Measurements from ENCODE around the gene SLC10A3. TPM values are rescaled to one million over a fixed set of nuclear protein-coding genes. Genes with fewer than 3 reads are reported as not detected.

SLC10A3 gene
- total RNA-seq, 2 donors from 2014 or later = 5.4 to 9.1 TPM

- WGBS, 2 experiments (ENCODE audit: insufficient coverage in 1 of 2, insufficient read length in 1 of 2) = 99 to 100% methylated on average over 1 to 8 of the region's 8 CpGs
- no peak overlapping the region for H3K4me3 Mint-ChIP-seq
- peaks cover 66% of the 10 kb centered on the region for H3K9me3 Mint-ChIP-seq
These were observed 13.6 kb downstream of the SLC10A3 start for GRCh38 chrX:154476821-154477220.

GRCh38 chrX:154473683-154474082, 16.7 kb downstream of the SLC10A3 start:
- peaks cover 24% of the 10 kb centered on the region for H3K36me3 Mint-ChIP-seq (ENCODE audit: low read depth)
- WGBS, 2 experiments (ENCODE audit: insufficient coverage in 1 of 2, insufficient read length in 1 of 2) = 94% methylated on average over 6 of the region's 7 CpGs; no CpG with 5 or more reads in 1 of the 2 experiments
- no peak for DNase-seq
- no peak for TF ChIP-seq CTCF (conservative IDR thresholded peaks at IDR 0.05)
- no peak overlapping the region for H3K4me3 Mint-ChIP-seq
- Histone ChIP-seq H3K4me1 (ENCODE audit: control insufficient read depth, insufficient read depth, low read length) (no peaks in the 10 kb centered on the region), H3K9ac (ENCODE audit: extremely low read depth, low read length, poor library complexity, severe bottlenecking) (no peak overlapping the region), H3K27me3 (ENCODE audit: control insufficient read depth, insufficient read depth, low read length, poor library complexity, severe bottlenecking) (no peaks in the 10 kb centered on the region), H3K4me3 (ENCODE audit: low read length) (no peak overlapping the region), H3K9me3 (ENCODE audit: control insufficient read depth, low read length) (no peaks in the 10 kb centered on the region), H3K36me3 (ENCODE audit: control insufficient read depth, insufficient read depth, low read length) (no peaks in the 10 kb centered on the region), H3K27ac (ENCODE audit: low read depth, low read length) (no peak overlapping the region)
- peaks cover 71% of the 10 kb centered on the region for H3K9me3 Mint-ChIP-seq
- no peak overlapping the region for H3K27ac Mint-ChIP-seq
- H3K27me3 Mint-ChIP-seq (ENCODE audit: insufficient read depth) = no peaks in the 10 kb centered on the region
- no peaks in the 10 kb centered on the region for H3K4me1 Mint-ChIP-seq

More at GRCh38 chrX:154476821-154477220, 13.6 kb downstream of the SLC10A3 start:
- no peaks in the 10 kb centered on the region for H3K4me1 Mint-ChIP-seq
- Histone ChIP-seq H3K9ac (ENCODE audit: extremely low read depth, low read length, poor library complexity, severe bottlenecking) (no peak overlapping the region), H3K27ac (ENCODE audit: low read depth, low read length) (no peak overlapping the region), H3K36me3 (ENCODE audit: control insufficient read depth, insufficient read depth, low read length) (no peaks in the 10 kb centered on the region), H3K27me3 (ENCODE audit: control insufficient read depth, insufficient read depth, low read length, poor library complexity, severe bottlenecking) (no peaks in the 10 kb centered on the region), H3K4me3 (ENCODE audit: low read length) (no peak overlapping the region), H3K4me1 (ENCODE audit: control insufficient read depth, insufficient read depth, low read length) (no peaks in the 10 kb centered on the region), H3K9me3 (ENCODE audit: control insufficient read depth, low read length) (no peaks in the 10 kb centered on the region)
- H3K36me3 Mint-ChIP-seq (ENCODE audit: low read depth) = peaks cover 22% of the 10 kb centered on the region
- no peak for DNase-seq
- no peak overlapping the region for H3K27ac Mint-ChIP-seq
- TF ChIP-seq CTCF (conservative IDR thresholded peaks at IDR 0.05) = no peak
- no peaks in the 10 kb centered on the region for H3K27me3 Mint-ChIP-seq (ENCODE audit: insufficient read depth)

GRCh38 chrX:154472685-154473632, 17.5 kb downstream of the SLC10A3 start:
- Mint-ChIP-seq H3K27ac (no peak overlapping the region), H3K27me3 (ENCODE audit: insufficient read depth) (no peaks in the 10 kb centered on the region), H3K4me3 (no peak overlapping the region), H3K4me1 (no peaks in the 10 kb centered on the region), H3K9me3 (peaks cover 68% of the 10 kb centered on the region), H3K36me3 (ENCODE audit: low read depth) (peaks cover 24% of the 10 kb centered on the region)
- H3K27me3 ChIP-seq (ENCODE audit: control insufficient read depth, insufficient read depth, low read length, poor library complexity, severe bottlenecking) = no peaks in the 10 kb centered on the region
- H3K27ac ChIP-seq (ENCODE audit: low read depth, low read length) = no peak overlapping the region
- H3K9ac ChIP-seq (ENCODE audit: extremely low read depth, low read length, poor library complexity, severe bottlenecking) = no peak overlapping the region
- no peak for TF ChIP-seq CTCF (conservative IDR thresholded peaks at IDR 0.05)
- DNase-seq = no peak
- H3K4me3 ChIP-seq (ENCODE audit: low read length) = no peak overlapping the region
- H3K9me3 ChIP-seq (ENCODE audit: control insufficient read depth, low read length) = no peaks in the 10 kb centered on the region
- H3K36me3 ChIP-seq (ENCODE audit: control insufficient read depth, insufficient read depth, low read length) = no peaks in the 10 kb centered on the region
- 71 to 90% methylated on average over 6 to 27 of the region's 28 CpGs for WGBS, 2 experiments (ENCODE audit: insufficient coverage in 1 of 2, insufficient read length in 1 of 2)
- no peaks in the 10 kb centered on the region for H3K4me1 ChIP-seq (ENCODE audit: control insufficient read depth, insufficient read depth, low read length)
